H9 (cell line): ENCODE measurements around the gene IL9. TPM values are rescaled to one million over a fixed set of nuclear protein-coding genes. Genes with fewer than 3 reads are reported as not detected.

Source experiments
- DNase-seq: peaks from one replicate; pipeline ENCODE4 v3.0.0-alpha.2; 2017
- H2AFZ ChIP-seq: one replicate; pipeline ENCODE4 v1.6.1; 2013; ENCODE audit warnings: mild to moderate bottlenecking, low read length, control low read depth, moderate library complexity
- H2AK5ac ChIP-seq: 2 replicates; pipeline ENCODE4 v1.6.1; 2013; ENCODE audit warnings: low read length, control low read depth, mixed read lengths; ENCODE audit not compliant: insufficient read length
- H2BK120ac ChIP-seq: one replicate; pipeline ENCODE4 v1.6.1; 2013; ENCODE audit warnings: low read depth, mild to moderate bottlenecking, low read length, control low read depth, inconsistent platforms; ENCODE audit not compliant: poor library complexity, severe bottlenecking
- H2BK12ac ChIP-seq: 2 replicates; pipeline ENCODE4 v1.6.1; 2013; ENCODE audit warnings: low read length, control low read depth, mixed read lengths, low read depth; ENCODE audit not compliant: insufficient read length
- H2BK15ac ChIP-seq: 2 replicates; pipeline ENCODE4 v1.6.1; 2013; ENCODE audit warnings: low read depth, low read length, control low read depth
- H2BK20ac ChIP-seq: one replicate; pipeline ENCODE4 v1.6.1; 2013; ENCODE audit warnings: low read depth, mild to moderate bottlenecking, low read length, control low read depth, inconsistent platforms; ENCODE audit not compliant: poor library complexity, severe bottlenecking
- H2BK5ac ChIP-seq: 2 replicates; pipeline ENCODE4 v1.6.1; 2013; ENCODE audit warnings: low read length, control low read depth, mixed read lengths; ENCODE audit not compliant: insufficient read length
- H3K14ac ChIP-seq: 2 replicates; pipeline ENCODE4 v1.6.1; 2013; ENCODE audit warnings: low read length, control low read depth; ENCODE audit not compliant: insufficient read depth
- H3K18ac ChIP-seq: 2 replicates; pipeline ENCODE4 v1.6.1; 2013; ENCODE audit warnings: low read depth, mild to moderate bottlenecking, mixed read lengths, low read length, control low read depth; ENCODE audit not compliant: insufficient read length
- H3K23ac ChIP-seq: 2 replicates; pipeline ENCODE4 v1.6.1; 2013; ENCODE audit warnings: low read length, control low read depth, mixed read lengths, low read depth; ENCODE audit not compliant: insufficient read length
- H3K23me2 ChIP-seq: 2 replicates; pipeline ENCODE4 v1.6.1; 2013; ENCODE audit warnings: low read depth, mild to moderate bottlenecking, mixed read lengths, low read length, control low read depth; ENCODE audit not compliant: insufficient read length, poor library complexity, severe bottlenecking
- H3K27ac ChIP-seq: 2 replicates; pipeline ENCODE4 v1.5.1; 2013; ENCODE audit warnings: low read length, control low read depth, mixed read lengths, low read depth; ENCODE audit not compliant: insufficient read length
- H3K27me3 ChIP-seq: 2 replicates; pipeline ENCODE4 v1.6.1; 2013; ENCODE audit warnings: low read length, control low read depth, inconsistent platforms; ENCODE audit not compliant: insufficient read depth
- H3K4ac ChIP-seq: 2 replicates; pipeline ENCODE4 v1.6.1; 2013; ENCODE audit warnings: low read depth, mild to moderate bottlenecking, control low read depth, inconsistent platforms, low read length, moderate library complexity
- H3K4me1 ChIP-seq: 2 replicates; pipeline ENCODE4 v1.6.1; 2013; ENCODE audit warnings: low read length, control low read depth, inconsistent platforms; ENCODE audit not compliant: insufficient read depth
- H3K4me2 ChIP-seq: 2 replicates; pipeline ENCODE4 v1.6.1; 2013; ENCODE audit warnings: low read length, control low read depth, mixed read lengths; ENCODE audit not compliant: insufficient read length, insufficient read depth
- H3K56ac ChIP-seq: 2 replicates; pipeline ENCODE4 v1.6.1; 2013; ENCODE audit warnings: low read depth, mild to moderate bottlenecking, mixed read lengths, low read length, control low read depth; ENCODE audit not compliant: insufficient read length
- H3K79me1 ChIP-seq: 2 replicates; pipeline ENCODE4 v1.6.1; 2013; ENCODE audit warnings: low read depth, mild to moderate bottlenecking, moderate library complexity, low read length, control low read depth, inconsistent platforms; ENCODE audit not compliant: insufficient read depth, poor library complexity, severe bottlenecking
- H3K79me2 ChIP-seq: 2 replicates; pipeline ENCODE4 v1.6.1; 2013; ENCODE audit warnings: low read length, control low read depth, inconsistent platforms; ENCODE audit not compliant: insufficient read depth
- H3K9ac ChIP-seq: 2 replicates; pipeline ENCODE4 v1.6.1; 2013; ENCODE audit warnings: low read length, control low read depth, mixed read lengths; ENCODE audit not compliant: insufficient read length; ENCODE audit errors: extremely low read depth
- H3K9me3 ChIP-seq: one replicate; pipeline ENCODE4 v1.6.1; 2013; ENCODE audit warnings: low read depth, low read length, inconsistent platforms; ENCODE audit not compliant: control insufficient read depth
- H3T11ph ChIP-seq: one replicate; pipeline ENCODE4 v1.6.1; 2013; ENCODE audit warnings: mild to moderate bottlenecking, low read length, control low read depth, inconsistent platforms
- H4K20me1 ChIP-seq: one replicate; pipeline ENCODE4 v1.6.1; 2013; ENCODE audit not compliant: control insufficient read depth, insufficient read length, insufficient read depth
- H4K5ac ChIP-seq: 2 replicates; pipeline ENCODE4 v1.6.1; 2013; ENCODE audit warnings: low read depth, mild to moderate bottlenecking, mixed read lengths, low read length, control low read depth; ENCODE audit not compliant: insufficient read length
- H4K8ac ChIP-seq: replicated peaks from 2 replicates; pipeline ENCODE4 v1.6.1; 2013; ENCODE audit warnings: low read length, control low read depth, mixed read lengths, low read depth; ENCODE audit not compliant: insufficient read length
- H4K91ac ChIP-seq: 2 replicates; pipeline ENCODE4 v1.6.1; 2013; ENCODE audit warnings: low read depth, mild to moderate bottlenecking, moderate library complexity, mixed read lengths, low read length, control low read depth; ENCODE audit not compliant: insufficient read length
- H3K27ac Mint-ChIP-seq, 3 experiments: 2 replicates in 2 of 3; 3 replicates in 1 of 3; pipeline ENCODE4 v1.8.0; 2020 to 2021; ENCODE audit warnings: mixed read lengths in 3 of 3, mild to moderate bottlenecking in 1 of 3, moderate library complexity in 1 of 3
- H3K27me3 Mint-ChIP-seq: 2 replicates; pipeline ENCODE4 v1.8.0; 2021; ENCODE audit warnings: low read depth, mild to moderate bottlenecking, moderate library complexity, mixed read lengths
- H3K36me3 Mint-ChIP-seq, 3 experiments: 2 replicates in 2 of 3; 3 replicates in 1 of 3; pipeline ENCODE4 v1.8.0; 2020 to 2021; ENCODE audit warnings: low read depth in 3 of 3, mixed read lengths in 3 of 3; ENCODE audit not compliant: insufficient read depth in 1 of 3
- H3K4me1 Mint-ChIP-seq, 2 experiments: 2 replicates each; pipeline ENCODE4 v1.8.0; 2020; ENCODE audit warnings: mixed read lengths in 2 of 2
- H3K4me3 Mint-ChIP-seq, 2 experiments: 2 replicates in 1 of 2; 3 replicates in 1 of 2; pipeline ENCODE4 v1.8.0; 2020 to 2021; ENCODE audit warnings: mild to moderate bottlenecking in 2 of 2, mixed read lengths in 2 of 2, moderate library complexity in 1 of 2
- H3K9me3 Mint-ChIP-seq, 2 experiments: 2 replicates in 1 of 2; 3 replicates in 1 of 2; pipeline ENCODE4 v1.8.0; 2020; ENCODE audit warnings: mild to moderate bottlenecking in 2 of 2, mixed read lengths in 2 of 2, moderate library complexity in 1 of 2
- CTCF ChIP-seq: fragments of 200-600 bp; sonication (generic); conservative IDR thresholded peaks from 3 replicates; pipeline ENCODE4 v1.8.0; 2021; ENCODE audit warnings: antibody characterized with exemption, mild to moderate bottlenecking
- WGBS: extraction: QIAGEN DNeasy Blood & Tissue Kit; methylation state at CpG from one replicate; pipeline ENCODE4 v1.1.7; 2013; ENCODE audit warnings: missing lambda C conversion rate, low lambda C conversion rate, mixed read lengths; ENCODE audit not compliant: insufficient read length; ENCODE audit errors: extremely low coverage; 5-methylcytosine and 5-hydroxymethylcytosine counted together
- total RNA-seq: library from RNA; stranded (reverse); gene quantifications from 2 replicates; pipeline ENCODE4 v1.2.1, GENCODE V29; 2021

IL9 gene
- total RNA-seq, 1 experiment from 2014 or later: not detected

- H3K9me3 Mint-ChIP-seq: no peaks in the 10 kb centered on the region
- Histone ChIP-seq H2AK5ac (no peak overlapping the region), H3K4ac (no peak overlapping the region), H3K79me2 (no peaks in the 10 kb centered on the region), H2BK5ac (no peak overlapping the region), H4K8ac (no peak overlapping the region), H3K4me1 (no peaks in the 10 kb centered on the region), H4K20me1 (no peaks in the 10 kb centered on the region), H3K4me2 (no peak overlapping the region), H3K79me1 (no peaks in the 10 kb centered on the region), H3K18ac (no peak overlapping the region), H3K27ac (no peak overlapping the region), H2BK20ac (no peak overlapping the region), H3K9ac (no peak overlapping the region), H3K56ac (no peak overlapping the region), H3K27me3 (no peaks in the 10 kb centered on the region), H3K9me3 (no peaks in the 10 kb centered on the region), H4K91ac (no peak overlapping the region), H3K23me2 (no peaks in the 10 kb centered on the region), H2BK15ac (no peak overlapping the region), H2AFZ (no peak overlapping the region), H2BK12ac (no peak overlapping the region), H4K5ac (no peak overlapping the region), H3K14ac (no peak overlapping the region), H3K23ac (no peak overlapping the region), H2BK120ac (no peak overlapping the region), H3T11ph (no peak overlapping the region)
- WGBS: no CpG with 5 or more reads among the region's 3 CpGs
- no peaks in the 10 kb centered on the region for H3K4me1 Mint-ChIP-seq
- TF ChIP-seq CTCF: no peak
- no peak for DNase-seq
- no peaks in the 10 kb centered on the region for H3K36me3 Mint-ChIP-seq
- no peak overlapping the region for H3K27ac Mint-ChIP-seq
- H3K4me3 Mint-ChIP-seq: no peak overlapping the region
- H3K27me3 Mint-ChIP-seq: peaks cover 11% of the 10 kb centered on the region
These were observed 25.7 kb downstream of the IL9 start for GRCh38 chr5:135869935-135870334.
